K562 (cell line): ENCODE results near the gene ACAD10. TPM values are rescaled to one million over a fixed set of nuclear protein-coding genes. Genes with fewer than 3 reads are reported as not detected.

Source experiments
- CBFA2T3 ChIP-seq: fragments of 450-650 bp; IDR thresholded peaks from 2 replicates; pipeline ENCODE4 v1.6.1; 2017
- CBX3 ChIP-seq, 2 experiments: IDR thresholded peaks; 1 replicate in 1 of 2; 2 replicates in 1 of 2; pipeline ENCODE4 v1.6.1; 2012; ENCODE audit warnings: inconsistent platforms in 2 of 2, low read length in 2 of 2, borderline replicate concordance in 1 of 2, control low read depth in 1 of 2
- DACH1 ChIP-seq: fragments of 450-650 bp; IDR thresholded peaks from 2 replicates; pipeline ENCODE4 v1.6.1; 2018; ENCODE audit not compliant: partially characterized antibody
- E2F1 ChIP-seq: sonication (generic); formaldehyde crosslinking; IDR thresholded peaks from 2 replicates; pipeline ENCODE4 v1.8.1; 2023; ENCODE audit warnings: mild to moderate bottlenecking, missing genetic modification reagents, moderate library complexity
- GABPA ChIP-seq: fragments of 200-800 bp; sonication (Bioruptor generic); conservative IDR thresholded peaks from 2 replicates; pipeline ENCODE4 v1.6.1; 2016; ENCODE audit warnings: low read depth, missing genetic modification characterization, missing compliant biosample characterization
- HCFC1 ChIP-seq: IDR thresholded peaks from 2 replicates; pipeline ENCODE4 v1.6.1; 2012; ENCODE audit warnings: low read depth, low read length, improper control_type of control experiment
- MEF2A ChIP-seq: IDR thresholded peaks from 2 replicates; pipeline ENCODE4 v1.6.1; 2011; ENCODE audit warnings: low read depth, mild to moderate bottlenecking, low read length, moderate library complexity; ENCODE audit not compliant: control insufficient read depth
- NFRKB ChIP-seq: fragments of 450-650 bp; IDR thresholded peaks from 2 replicates; pipeline ENCODE4 v1.6.1; 2016; ENCODE audit warnings: low read depth
- NR2C2 ChIP-seq, 2 experiments: fragments of 200-800 bp in 1 of 2; sonication (Bioruptor generic) in 1 of 2; sonication (generic) in 1 of 2; formaldehyde crosslinking in 1 of 2; IDR thresholded peaks; 2 replicates each; pipeline versions ENCODE4 v1.6.1 to v1.8.0; 2016 to 2022; ENCODE audit warnings: mild to moderate bottlenecking in 1 of 2, missing compliant biosample characterization in 1 of 2, missing genetic modification characterization in 1 of 2, missing genetic modification reagents in 1 of 2
- PRMT5 ChIP-seq: sonication (generic); formaldehyde crosslinking; IDR thresholded peaks from 2 replicates; pipeline ENCODE4 v1.5.0; 2020; ENCODE audit warnings: missing genetic modification reagents
- RBM15 ChIP-seq: fragments of 200-400 bp; formaldehyde crosslinking; IDR thresholded peaks from 2 replicates; pipeline ENCODE4 v1.6.1; 2018; ENCODE audit warnings: mild to moderate bottlenecking, low read length, moderate library complexity; ENCODE audit not compliant: insufficient read depth
- RBM22 ChIP-seq: fragments of 200-400 bp; formaldehyde crosslinking; IDR thresholded peaks from 2 replicates; pipeline ENCODE4 v1.6.1; 2018; ENCODE audit warnings: low read length, low read depth; ENCODE audit not compliant: poor library complexity, severe bottlenecking
- SPI1 ChIP-seq: IDR thresholded peaks from 2 replicates; pipeline ENCODE4 v1.6.1; 2011; ENCODE audit warnings: low read depth, low read length, control low read depth, borderline replicate concordance
- SRF ChIP-seq, 2 experiments: fragments of 250-450, 450-650 bp in 1 of 2; sonication (Bioruptor Pico) in 1 of 2; sonication (generic) in 1 of 2; formaldehyde crosslinking; IDR thresholded peaks; 2 replicates each; pipeline versions ENCODE4 v1.5.0 to v1.5.1; 2020 to 2022; ENCODE audit warnings: mild to moderate bottlenecking in 1 of 2, missing genetic modification reagents in 1 of 2
- TBP ChIP-seq: optimal IDR thresholded peaks from 2 replicates; pipeline ENCODE3; 2011; ENCODE audit warnings: low read depth, low read length, improper control_type of control experiment
- ZBTB43 ChIP-seq: sonication (generic); formaldehyde crosslinking; IDR thresholded peaks from 2 replicates; pipeline ENCODE4 v1.8.0; 2023; ENCODE audit warnings: mild to moderate bottlenecking, missing genetic modification reagents
- ZC3H11A ChIP-seq: IDR thresholded peaks from 2 replicates; pipeline ENCODE4 v1.6.1; 2012; ENCODE audit warnings: low read depth, low read length, improper control_type of control experiment
- ZHX1 ChIP-seq: fragments of 150-350 bp; conservative IDR thresholded peaks from 2 replicates; pipeline ENCODE4 v1.6.1; 2014; ENCODE audit warnings: low read length
- ZNF354B ChIP-seq: fragments of 250-450 bp; sonication (Bioruptor Pico); IDR thresholded peaks from 2 replicates; pipeline ENCODE4 v1.4.0; 2020
- ZNF512 ChIP-seq: IDR thresholded peaks from 2 replicates; pipeline ENCODE4 v1.6.1; 2016; ENCODE audit warnings: missing genetic modification characterization, missing compliant biosample characterization
- ZNF766 ChIP-seq: fragments of 200-800 bp; sonication (Bioruptor generic); conservative IDR thresholded peaks from 2 replicates; pipeline ENCODE4 v1.6.1; 2016; ENCODE audit warnings: missing genetic modification characterization, missing compliant biosample characterization
- polyA plus RNA-seq, 8 experiments: library from polyadenylated mRNA; depleted of rRNA in 4 of 8; stranded (reverse) in 5 of 8; unstranded in 3 of 8; fragments of >200 nt; fragmentation: Nextera tagmentation in 2 of 8; fragmentation: Illumina TruSeq in 1 of 8; extraction: Ambion mirVana in 2 of 8; extraction: Trizol in 1 of 8; gene quantifications; 2 replicates each; pipeline versions ENCODE4 v1.2.1 to v1.2.3, GENCODE V29; 2011 to 2014; ENCODE audit warnings: inconsistent platforms in 1 of 8, missing spikeins in 1 of 8
- total RNA-seq, 7 experiments: library from RNA; depleted of rRNA in 6 of 7; stranded (reverse); fragments of >200 nt in 6 of 7; fragmentation: Illumina TruSeq in 2 of 7; extraction: Trizol in 2 of 7; gene quantifications; 2 replicates each; pipeline versions ENCODE4 v1.2.1 to v1.2.3, GENCODE V29; 2011 to 2021; ENCODE audit warnings: low replicate concordance in 1 of 7

Gene ACAD10
- total and polyA plus RNA-seq, 9 of the 15 experiments (the other 6 are each of a cell fraction or from before 2014, with no cell fraction given): 2.3 to 19.2 (median 12.0) TPM

GRCh38 chr12:111685811-111686573 is at the start of gene ACAD10, which contains the start of gene BRAP (continued):
- TF ChIP-seq MEF2A: no peak
- no peak for TF ChIP-seq ZNF512 (tag)
- peak; percentile 66; the same call in 1 of the 2 replicates for TF ChIP-seq NFRKB
- TF ChIP-seq NR2C2 (CRISPR knock-in tag; IDR thresholded peaks at IDR 0.05): peak; percentile 97
- peak; percentile 99 for TF ChIP-seq NR2C2 (tag; IDR thresholded peaks at IDR 0.05)
- TF ChIP-seq CBFA2T3: 0 out of 2 replicates have a peak, but pooled peaks have one; percentile 4
- peak; percentile 91 for TF ChIP-seq TBP
- no peak for TF ChIP-seq ZC3H11A
- TF ChIP-seq PRMT5 (CRISPR knock-in tag): no peak
- TF ChIP-seq E2F1 (CRISPR knock-in tag): peak; percentile 70; the same call in 1 of the 2 replicates
- peak; percentile 83 for TF ChIP-seq SPI1
- no peak for TF ChIP-seq ZNF354B (CRISPR knock-in tag)
- peak; percentile 75; the same call in 1 of the 2 replicates for TF ChIP-seq ZBTB43 (CRISPR knock-in tag)
- TF ChIP-seq HCFC1: peak; percentile 72
- TF ChIP-seq DACH1: no peak
- TF ChIP-seq RBM15: no peak
- peak; percentile 94 for TF ChIP-seq GABPA (tag)
- 0 out of 4 replicates have a peak, but pooled peaks of 1 of the 2 experiments have one; percentile 22 for TF ChIP-seq SRF (CRISPR knock-in tag; IDR thresholded peaks at IDR 0.05)
- peak in 1 of 2 experiments; percentile 89; a peak in 2 of 3 replicates for TF ChIP-seq CBX3 (IDR thresholded peaks at IDR 0.05; ENCODE audit: borderline replicate concordance in 1 of 2, low read length in 2 of 2)
- no peak for TF ChIP-seq ZHX1
- TF ChIP-seq ZNF766 (CRISPR knock-in tag): no peak
- no peak for TF ChIP-seq RBM22
